ENCODE measurements around the gene ZNF454.

The ZNF454 gene

GRCh38 chr5:178993955-178994579 is 53.1 kb downstream of the ZNF454 start:
- DNase-seq: no peak

- no peak for DNase-seq
These were observed 53.8 kb downstream of the ZNF454 start, which contains the start of gene GRM6 for GRCh38 chr5:178994580-178995340. Gene GRM6 (minus strand): TSS chr5:178995320. CDS start chr5:178994944, 376 bp downstream.

GRCh38 chr5:178995341-178995690 is 54.3 kb downstream of the ZNF454 start:
- DNase-seq: no peak

GRCh38 chr5:178996156-178996555 is 55.2 kb downstream of the ZNF454 start:
- DNase-seq: no peak

DNA sequence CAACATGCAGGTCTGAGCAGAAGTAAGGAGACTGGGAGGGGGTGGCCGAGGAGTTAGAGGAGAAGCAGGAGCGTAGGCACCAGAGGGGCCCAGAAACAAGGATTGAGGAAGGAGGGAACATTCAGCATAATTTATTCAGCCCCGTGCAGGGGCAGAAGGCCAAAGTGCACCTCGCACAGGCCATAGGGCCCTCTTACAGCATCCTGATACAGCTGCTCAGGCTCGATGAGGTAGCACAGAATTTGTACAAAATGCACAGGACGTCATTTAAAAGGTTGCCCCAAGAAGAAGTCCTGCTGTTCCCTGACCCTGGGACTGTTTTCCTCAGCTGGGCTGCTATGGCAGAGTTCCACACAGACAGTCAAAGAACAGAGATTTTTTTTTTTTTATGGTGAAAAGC is 56.2 kb downstream of the ZNF454 start:
- no peak for DNase-seq

GRCh38 chr5:178998441-178998840 is 57.4 kb downstream of the ZNF454 start:
- no peak for DNase-seq

GRCh38 chr5:179006564-179006963 is 65.6 kb downstream of the ZNF454 start:
- no peak for DNase-seq

DNA sequence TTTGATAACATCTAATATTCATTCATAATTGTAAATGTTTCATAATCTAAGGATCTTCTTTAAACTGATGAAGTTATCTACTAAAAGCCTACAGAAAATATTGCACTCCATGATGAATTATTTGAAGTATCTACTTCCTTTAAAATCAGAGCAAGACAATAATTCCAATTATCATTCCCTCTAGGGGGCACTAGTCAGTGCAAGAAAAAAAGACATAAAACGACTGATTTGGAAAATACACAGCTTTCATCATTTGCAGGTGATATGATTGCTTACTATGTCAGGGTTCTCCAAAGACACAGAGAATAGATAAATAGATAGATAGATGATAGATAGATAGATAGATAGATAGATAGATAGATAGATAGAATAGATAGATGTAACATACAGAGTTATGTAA is 67.7 kb downstream of the ZNF454 start:
- DNase-seq: no peak
